ENCODE data around the gene RNF17. TPM values are rescaled to one million over a fixed set of nuclear protein-coding genes. Genes with fewer than 3 reads are reported as not detected.

The RNF17 gene
- total and polyA plus RNA-seq, 2 of the 8 experiments (the other 6 are each of a cell fraction or from before 2014, with no cell fraction given): not detected

GRCh38 chr13:24894277-24894971 is 130.5 kb downstream of the RNF17 start (continued):
- TF ChIP-seq CEBPB (IDR thresholded peaks at IDR 0.05; ENCODE audit: low read depth, low read length): no peak
- no peak for TF ChIP-seq EZH2 (IDR thresholded peaks at IDR 0.05; ENCODE audit: low read depth, low read length, severe bottlenecking)
- no peak for TF ChIP-seq GTF2F1 (IDR thresholded peaks at IDR 0.05; ENCODE audit: borderline replicate concordance, low read depth, low read length)
- TF ChIP-seq SRF (IDR thresholded peaks at IDR 0.05; ENCODE audit: low read depth, low read length): no peak
